Measurements from ENCODE around the gene FGF14.

DNA sequence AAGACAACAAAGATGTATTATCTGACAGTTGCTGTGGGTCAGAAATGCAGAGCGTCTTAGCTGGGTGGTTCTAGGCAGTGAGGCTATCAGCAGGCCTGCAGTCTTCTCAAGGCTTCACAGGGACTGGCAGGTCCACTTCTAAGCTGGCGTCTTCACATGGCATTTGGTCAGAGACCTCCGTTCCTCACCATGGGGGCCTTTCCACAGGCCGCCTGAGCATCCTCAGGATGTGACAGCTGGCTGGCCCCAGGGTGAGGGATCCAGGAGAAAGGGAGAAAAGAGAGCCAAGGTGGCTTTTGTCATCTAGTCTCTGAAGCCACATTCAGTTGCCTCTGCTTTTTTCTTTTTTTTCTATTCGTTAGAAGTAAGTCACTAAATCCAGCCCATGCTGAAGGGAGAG lies 50.3 kb downstream of the FGF14 start:
- TF ChIP-seq, protein P1, sequence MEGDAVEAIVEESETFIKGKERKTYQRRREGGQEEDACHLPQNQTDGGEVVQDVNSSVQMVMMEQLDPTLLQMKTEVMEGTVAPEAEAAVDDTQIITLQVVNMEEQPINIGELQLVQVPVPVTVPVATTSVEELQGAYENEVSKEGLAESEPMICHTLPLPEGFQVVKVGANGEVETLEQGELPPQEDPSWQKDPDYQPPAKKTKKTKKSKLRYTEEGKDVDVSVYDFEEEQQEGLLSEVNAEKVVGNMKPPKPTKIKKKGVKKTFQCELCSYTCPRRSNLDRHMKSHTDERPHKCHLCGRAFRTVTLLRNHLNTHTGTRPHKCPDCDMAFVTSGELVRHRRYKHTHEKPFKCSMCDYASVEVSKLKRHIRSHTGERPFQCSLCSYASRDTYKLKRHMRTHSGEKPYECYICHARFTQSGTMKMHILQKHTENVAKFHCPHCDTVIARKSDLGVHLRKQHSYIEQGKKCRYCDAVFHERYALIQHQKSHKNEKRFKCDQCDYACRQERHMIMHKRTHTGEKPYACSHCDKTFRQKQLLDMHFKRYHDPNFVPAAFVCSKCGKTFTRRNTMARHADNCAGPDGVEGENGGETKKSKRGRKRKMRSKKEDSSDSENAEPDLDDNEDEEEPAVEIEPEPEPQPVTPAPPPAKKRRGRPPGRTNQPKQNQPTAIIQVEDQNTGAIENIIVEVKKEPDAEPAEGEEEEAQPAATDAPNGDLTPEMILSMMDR (IDR thresholded peaks at IDR 0.05; ENCODE audit: low read depth, low read length, poor library complexity, severe bottlenecking): no peak
- TF ChIP-seq EZH2phosphoT487 (IDR thresholded peaks at IDR 0.05; ENCODE audit: borderline replicate concordance, low read length): no peak

Measured in DOHH2 (cell line).